RKO (cell line): Measurements from ENCODE around the gene NIPAL3.
A peak's percentile ranks its signal among the peaks of the same experiment; 100 is the strongest.
"Not testable (repeated sequence)": the region's sequence is repeated elsewhere in the genome, so short reads cannot be mapped to it uniquely, and the experiment has no call there.

Experiments
- DNase-seq: peaks from one replicate; pipeline ENCODE4 v3.0.0-alpha.2; 2016; ENCODE audit warnings: low spot score

Gene NIPAL3

DNA sequence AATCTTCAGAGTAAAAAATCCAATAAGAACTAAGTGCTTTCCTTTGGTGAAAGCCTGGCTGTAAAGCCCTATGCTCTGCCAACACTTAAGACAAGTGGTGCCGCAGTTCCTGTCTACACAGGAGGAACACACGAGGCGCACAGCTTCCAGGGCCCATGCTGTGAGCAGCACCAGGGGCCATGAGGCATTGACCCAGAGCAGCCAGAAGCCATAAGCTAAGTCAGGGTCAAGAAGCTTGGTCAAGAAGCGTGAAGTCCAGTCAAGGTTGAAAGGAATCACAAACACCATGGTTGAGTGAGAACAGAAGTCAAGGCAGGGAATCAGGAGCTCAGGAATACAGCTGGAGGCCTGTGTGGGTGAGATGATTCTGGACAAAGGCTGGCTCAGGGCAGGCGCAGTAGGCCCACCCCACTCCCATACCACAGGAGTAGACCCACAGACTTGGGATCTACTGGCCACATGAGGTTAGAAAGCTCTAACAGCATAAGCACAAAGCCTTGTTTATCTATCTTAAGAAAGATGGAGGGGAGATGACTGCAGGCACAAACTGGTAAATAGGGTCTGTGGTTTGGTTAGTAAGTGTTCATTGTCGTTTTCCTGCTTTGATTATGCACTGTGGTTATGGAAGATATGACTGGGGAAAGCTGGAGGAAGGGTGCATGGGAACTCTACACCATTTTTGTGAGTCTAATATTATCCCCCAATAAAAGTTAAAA is 44.1 kb downstream of the NIPAL3 start:
- DNase-seq, result no peak

DNA sequence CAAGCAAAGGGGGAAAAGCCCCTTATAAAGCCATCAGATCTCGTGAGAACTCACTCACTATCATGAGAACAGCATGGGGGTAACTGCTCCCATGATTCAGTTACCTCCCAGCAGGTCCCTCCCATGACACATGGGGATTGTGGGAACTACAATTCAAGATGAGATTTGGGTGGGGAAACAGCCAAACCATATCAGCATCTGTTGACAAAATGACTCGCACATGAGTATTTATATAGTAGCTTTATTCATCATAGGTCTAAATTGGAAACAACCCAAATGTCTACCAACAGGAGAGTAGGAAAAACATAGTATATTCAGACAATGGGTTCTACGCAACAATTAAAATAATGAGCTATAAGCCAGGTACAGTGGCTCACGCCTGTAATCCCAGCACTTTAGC is 46.5 kb downstream of the NIPAL3 start:
- peak; percentile 75 for DNase-seq

DNA sequence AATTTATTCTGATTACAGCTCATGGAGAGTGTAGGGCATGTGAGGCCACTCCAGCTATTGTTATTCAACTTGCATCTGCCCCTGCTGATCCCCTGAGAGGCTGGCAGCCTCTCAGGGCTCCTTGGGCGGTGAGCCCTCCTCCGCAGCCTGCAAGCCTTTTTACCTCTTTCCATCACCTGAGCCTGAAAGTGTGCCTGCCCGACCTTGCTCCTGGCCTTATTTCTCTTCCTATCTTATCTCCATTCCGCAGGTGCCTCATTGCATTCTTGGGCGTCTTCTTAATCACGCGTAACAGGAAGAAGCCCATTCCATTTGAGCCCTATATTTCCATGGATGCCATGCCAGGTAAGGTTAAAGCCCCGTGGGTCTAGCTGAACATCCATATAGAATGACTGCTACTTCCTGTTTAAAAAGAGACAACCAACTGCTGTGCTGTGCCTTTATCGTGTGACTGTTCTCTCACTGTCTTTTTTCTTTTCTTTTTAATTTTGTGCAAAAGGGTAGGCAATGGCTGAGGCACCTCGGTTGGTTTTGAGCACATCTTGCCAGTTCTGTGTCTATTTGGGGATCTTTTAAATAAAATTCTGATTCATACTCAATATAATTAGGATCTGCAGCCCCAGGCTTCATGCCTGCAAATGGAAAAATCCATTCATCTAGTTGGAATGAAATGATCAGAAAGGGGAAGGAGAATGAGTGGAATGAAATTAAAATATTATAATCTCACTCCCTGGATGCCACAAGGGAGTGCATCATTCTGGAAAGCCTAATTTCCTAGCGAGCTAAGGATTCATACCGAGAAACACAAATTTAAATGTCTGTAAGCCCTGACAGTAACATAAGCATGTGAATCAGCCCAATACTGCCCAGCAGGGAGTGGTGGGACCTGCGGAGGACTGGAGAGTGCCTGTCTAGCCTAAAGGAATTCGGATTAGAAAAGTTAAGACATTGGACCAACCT is 48.5 kb downstream of the NIPAL3 start:
- DNase-seq, result no peak

DNA sequence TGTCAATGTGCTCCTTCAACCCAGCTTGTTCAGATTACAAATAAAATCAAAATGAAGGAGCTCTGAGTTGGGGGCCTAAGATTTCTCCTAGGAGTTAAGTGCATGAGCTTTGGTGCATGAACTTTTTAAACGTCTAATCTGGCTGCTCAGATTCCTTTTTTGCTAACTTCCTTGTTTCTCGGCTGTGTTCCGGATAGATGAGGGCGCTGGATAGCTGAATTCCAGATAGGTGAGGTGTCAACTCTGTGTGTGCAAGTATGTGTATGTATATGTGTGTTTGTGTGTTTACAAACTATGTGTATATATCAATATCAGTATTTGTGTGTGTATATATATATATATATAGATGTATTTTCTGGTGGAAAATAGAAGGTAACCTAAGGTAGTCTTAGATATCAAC is 49.5 kb downstream of the NIPAL3 start:
- no peak for DNase-seq

DNA sequence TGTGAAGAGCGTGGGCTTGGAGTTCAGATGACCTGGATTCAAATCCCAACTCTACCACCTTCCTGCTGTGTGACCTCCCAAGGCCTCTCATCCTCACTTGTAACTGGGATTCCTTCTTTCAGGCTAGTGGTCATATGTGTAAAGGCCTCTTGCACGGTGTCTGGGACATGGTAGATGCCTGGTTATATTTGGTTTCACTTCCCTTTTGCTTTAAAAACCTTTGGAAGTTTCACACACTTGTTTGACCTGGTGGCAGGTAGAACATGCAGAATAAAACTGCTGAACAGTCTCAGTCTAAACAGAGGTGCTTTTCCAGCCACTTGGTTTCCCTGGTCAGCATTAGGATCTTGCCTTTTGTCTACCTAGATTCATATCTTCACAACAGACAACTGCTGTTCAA is 50.0 kb downstream of the NIPAL3 start:
- no peak for DNase-seq

GRCh38 chr1:24468685-24469316 is 53.2 kb downstream of the NIPAL3 start:
- no peak for DNase-seq

GRCh38 chr1:24470592-24470991 is 55.0 kb downstream of the NIPAL3 start:
- DNase-seq, result no peak

- no peak for DNase-seq
These were observed 57.1 kb downstream of the NIPAL3 start for GRCh38 chr1:24472527-24473251.

DNA sequence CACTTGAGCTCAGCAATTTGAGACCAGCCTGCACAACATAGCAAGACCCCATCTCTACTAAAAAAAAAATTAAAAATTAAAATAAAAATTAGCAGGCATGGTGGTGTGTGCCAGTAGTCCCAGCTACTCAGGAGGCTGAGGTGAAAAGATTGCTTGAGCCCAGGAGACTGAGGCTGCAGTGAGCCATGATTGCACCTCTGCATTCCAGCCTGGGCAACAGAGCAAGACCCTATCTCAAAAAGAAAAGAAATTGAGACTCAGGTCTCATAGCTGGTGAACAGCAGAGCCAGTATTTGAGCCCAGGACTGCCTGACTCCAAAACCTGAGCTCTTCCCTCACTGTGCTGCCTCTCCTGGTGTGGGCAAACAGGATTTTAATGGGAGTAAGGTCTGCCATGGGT is 58.6 kb downstream of the NIPAL3 start:
- no peak for DNase-seq

GRCh38 chr1:24475700-24476099 is 60.1 kb downstream of the NIPAL3 start:
- DNase-seq, result no peak

DNA sequence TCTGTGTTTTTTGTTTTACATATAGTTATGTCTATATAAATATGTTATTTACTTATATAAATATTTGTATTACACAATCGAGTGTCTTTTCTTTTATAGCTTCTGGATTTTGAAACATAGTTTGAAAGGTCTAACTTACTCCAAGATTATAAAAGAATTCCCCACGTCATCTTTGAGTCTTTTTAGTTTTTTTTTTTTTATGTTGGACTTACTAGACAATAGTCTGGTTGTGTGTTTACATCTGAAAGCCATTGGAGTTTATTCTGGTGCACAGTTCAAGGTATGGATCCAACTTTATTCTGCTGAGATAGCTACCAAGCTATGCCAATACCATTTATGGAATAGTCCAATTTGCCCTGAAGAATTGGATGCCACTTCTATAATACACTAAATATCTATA is 61.0 kb downstream of the NIPAL3 start:
- DNase-seq, result no peak

- no peak for DNase-seq
These were observed 61.7 kb downstream of the NIPAL3 start for GRCh38 chr1:24477309-24477708.

DNA sequence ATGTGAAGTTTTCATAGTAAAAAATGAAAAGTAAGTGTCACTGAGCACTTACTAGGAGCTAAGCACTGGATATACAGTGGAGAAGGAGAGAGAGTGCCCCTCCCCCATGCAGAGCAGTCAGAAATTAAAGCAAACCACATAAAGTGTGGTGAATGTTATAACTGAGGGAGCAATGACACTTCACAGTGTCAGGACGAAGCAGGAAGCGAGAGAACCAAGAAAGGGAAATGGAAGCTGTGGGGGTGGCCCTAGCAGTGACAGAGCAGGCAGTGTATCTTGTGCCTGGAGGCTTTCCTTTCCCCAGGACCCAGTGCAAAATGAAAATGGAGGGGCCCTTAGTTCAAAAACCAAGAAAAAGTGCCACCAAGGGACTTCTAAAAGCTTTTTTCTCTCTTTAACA is 65.5 kb downstream of the NIPAL3 start:
- DNase-seq, result no peak

DNA sequence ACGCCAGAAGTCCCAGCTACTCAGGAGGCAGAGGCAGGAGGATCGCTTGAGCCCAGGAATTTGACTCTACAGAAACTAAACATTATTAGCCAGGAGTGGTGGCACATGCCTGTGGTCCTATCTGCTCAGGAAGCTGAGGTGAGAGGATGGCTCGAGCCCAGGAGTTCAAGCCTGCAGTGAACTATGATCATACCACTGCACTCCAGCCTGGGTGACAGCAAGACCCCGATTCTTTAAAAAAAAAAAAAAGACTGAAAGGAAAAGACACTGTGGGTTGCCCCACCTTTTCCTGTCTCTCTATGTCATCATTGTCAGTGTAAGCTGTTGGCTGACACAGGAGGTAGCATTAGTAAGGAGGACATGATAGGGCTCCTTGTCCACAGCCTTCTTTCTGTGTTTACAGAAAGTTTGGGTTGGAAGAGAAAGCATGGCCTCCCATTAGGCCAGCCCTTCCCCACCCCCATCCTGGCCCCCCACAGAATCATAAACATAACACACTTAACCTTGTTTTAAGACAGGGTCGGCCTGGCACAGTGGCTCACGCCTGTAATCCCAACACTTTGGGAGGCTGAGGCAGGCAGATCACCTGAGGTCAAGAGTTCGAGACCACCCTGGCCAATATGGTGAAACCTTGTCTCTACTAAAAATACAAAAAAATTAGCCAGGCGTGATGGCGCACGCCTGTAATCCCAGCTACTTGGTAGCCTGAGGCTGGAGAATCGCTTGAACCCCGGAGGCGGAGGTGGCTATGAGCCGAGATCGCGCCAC is 66.4 kb downstream of the NIPAL3 start:
- DNase-seq, result no peak

- no peak for DNase-seq
These were observed 67.8 kb downstream of the NIPAL3 start for GRCh38 chr1:24483441-24483840.

- no peak for DNase-seq
These were observed 68.6 kb downstream of the NIPAL3 start for GRCh38 chr1:24484199-24484598.

DNA sequence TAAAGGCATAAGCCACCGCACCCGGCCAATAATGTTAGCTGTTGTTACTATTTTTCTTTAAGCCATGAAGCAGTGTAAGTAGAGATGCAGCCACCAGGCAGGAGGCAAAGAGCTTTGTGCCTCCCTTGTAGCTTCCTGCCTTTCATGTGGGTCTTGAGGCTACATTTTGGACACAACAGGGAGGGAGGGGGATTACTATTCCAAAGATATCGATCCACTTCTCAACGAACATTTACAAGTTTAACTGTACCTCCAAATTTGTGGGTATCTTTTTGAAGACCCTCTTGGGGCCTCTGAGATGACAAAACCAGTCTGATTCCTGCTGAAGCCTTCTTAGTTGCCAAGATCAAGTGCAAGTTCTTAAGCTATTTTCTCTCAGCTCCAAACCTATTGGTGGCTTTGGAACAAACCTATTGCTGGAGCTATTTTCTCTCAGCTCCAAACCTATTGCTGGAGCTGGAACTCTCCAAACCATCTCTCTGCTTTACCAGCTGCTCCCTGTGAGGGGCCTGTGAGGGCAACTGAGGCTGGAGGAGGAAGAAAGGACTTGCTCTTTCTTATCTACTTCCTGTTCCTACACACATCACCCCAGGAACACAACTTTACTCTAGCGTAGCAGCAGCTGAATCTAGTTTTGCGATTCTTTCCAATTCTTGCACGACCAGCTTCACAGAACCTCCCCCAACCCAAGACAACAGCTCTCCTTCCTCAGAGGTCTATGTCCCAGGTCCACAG is 70.9 kb downstream of the NIPAL3 start:
- DNase-seq, result no peak

- DNase-seq, result no peak
These were observed 71.9 kb downstream of the NIPAL3 start for GRCh38 chr1:24487455-24487854.

DNA sequence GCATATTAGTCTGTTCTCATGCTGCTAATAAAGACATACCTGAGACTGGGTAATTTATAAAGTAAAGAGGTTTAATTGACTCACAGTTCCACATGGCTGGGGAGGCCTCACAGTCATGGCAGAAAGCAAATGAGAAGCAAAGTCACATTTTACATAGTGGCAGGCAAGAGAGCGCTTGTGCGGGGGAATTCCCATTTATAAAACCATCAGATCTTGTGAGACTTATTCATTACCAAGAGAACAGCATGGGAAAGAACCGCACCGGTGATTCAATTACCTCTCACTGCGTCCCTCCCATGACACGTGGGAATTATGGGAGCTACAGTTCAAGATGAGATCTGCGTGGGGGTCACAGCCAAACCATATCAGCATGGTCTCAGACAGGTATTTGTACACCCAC is 72.6 kb downstream of the NIPAL3 start:
- DNase-seq, result not testable (repeated sequence)

DNA sequence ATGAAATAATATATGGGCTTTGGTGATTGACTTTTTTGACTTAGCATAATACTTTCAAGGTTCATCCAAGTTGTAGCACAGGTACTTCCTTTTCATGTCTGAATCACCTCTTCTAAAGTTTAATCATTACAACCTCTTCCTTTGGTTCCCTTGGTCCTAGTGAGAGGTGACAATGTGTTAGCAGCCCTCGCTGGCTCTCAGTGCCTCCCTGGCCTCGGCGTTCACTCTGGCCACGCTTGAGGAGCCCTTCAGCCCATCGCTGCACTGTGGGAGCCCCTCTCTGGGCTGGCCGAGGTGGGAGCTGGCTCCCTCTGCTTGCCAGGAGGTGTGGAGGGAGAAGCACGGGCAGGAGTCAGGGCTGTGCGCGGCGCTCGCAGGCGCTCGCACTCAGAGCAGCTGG is 74.1 kb downstream of the NIPAL3 start:
- no peak for DNase-seq
